ENCODE results near the gene NTSR1.

Gene NTSR1

GRCh38 chr20:62707276-62707920, 1.2 kb upstream of the NTSR1 start:
- DNase-seq (ENCODE audit: low spot score): no peak

DNA sequence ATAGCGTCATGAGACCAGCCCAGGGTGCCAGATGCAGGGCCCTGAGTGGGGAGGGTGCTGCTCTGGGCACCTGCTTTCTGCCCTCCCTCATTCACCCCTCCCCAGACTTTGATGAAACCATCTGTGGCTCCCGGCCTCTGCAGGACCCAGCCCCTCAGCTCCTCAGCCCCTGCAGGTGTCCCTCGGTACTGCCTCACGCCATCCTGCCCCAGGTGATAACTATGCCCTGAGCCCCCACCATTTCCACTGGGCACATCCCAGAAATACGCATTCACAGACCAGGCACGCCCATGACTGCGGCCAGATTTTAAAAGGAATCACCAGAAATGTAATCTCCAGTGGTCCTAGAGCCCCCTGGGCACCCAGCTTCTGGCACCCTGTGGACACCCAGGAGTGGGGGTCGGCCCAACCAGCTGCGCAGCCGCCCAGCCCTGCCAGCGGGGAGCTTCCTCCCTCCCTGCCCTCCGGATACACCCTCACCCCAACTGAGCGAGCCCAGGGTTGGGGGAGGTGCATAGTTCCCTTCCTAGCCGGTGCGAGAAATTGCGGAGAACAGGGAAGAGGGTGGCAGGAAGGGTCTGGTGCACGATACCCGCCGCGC, 615 bp upstream of the NTSR1 start:
- no peak for DNase-seq (ENCODE audit: low spot score)

DNA sequence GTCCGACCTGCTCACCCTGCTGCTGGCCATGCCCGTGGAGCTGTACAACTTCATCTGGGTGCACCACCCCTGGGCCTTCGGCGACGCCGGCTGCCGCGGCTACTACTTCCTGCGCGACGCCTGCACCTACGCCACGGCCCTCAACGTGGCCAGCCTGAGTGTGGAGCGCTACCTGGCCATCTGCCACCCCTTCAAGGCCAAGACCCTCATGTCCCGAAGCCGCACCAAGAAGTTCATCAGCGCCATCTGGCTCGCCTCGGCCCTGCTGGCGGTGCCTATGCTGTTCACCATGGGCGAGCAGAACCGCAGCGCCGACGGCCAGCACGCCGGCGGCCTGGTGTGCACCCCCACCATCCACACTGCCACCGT, 885 bp downstream of the NTSR1 start:
- DNase-seq (ENCODE audit: low spot score): no peak

- DNase-seq (ENCODE audit: low spot score): no peak
These were observed 1.7 kb downstream of the NTSR1 start for GRCh38 chr20:62710221-62710885.

DNA sequence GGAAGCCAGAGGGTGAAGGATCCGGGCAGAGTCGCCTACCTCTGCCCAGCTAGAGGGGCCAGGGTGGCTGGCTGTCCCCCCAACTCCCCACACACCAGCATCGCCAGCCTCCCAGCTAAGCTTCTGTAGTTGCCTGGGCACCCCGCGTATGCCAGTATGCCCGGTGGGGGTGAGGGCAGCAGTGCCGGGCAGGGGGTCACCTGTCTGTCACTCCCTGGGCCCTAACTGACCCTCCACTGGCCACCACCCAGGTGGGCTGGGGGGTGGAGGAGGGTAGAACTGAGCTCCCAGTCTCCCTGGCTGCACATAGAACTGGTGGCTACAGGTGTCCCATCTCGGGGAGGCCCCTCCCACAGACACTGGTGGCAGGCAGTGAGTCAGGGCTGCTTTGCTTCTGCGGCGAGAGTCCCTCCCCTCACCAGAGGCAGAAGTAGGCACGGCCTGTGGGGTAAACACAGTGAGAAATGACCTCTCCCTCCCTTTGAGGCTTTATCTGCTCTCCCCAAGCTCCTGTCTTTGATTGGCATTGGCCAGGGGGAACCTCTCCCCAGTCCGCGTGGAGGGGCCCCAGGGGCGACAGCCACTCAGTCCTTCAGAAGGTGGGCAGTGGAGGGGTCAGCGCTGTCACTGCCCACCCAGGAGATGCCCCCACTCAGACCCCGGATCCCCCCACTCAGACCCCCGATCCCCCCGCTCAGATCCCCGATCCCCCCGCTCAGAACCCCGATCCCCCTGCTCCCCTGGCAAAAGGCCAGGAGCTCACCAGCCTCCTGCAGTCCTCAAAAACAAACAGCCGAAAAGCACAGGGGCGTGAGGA, 2.5 kb downstream of the NTSR1 start:
- no peak for DNase-seq (ENCODE audit: low spot score)

GRCh38 chr20:62711703-62712101, 3.1 kb downstream of the NTSR1 start:
- DNase-seq (ENCODE audit: low spot score): peak; percentile 55

- DNase-seq (ENCODE audit: low spot score): no peak
These were observed 4.0 kb downstream of the NTSR1 start for GRCh38 chr20:62712606-62713005.

DNA sequence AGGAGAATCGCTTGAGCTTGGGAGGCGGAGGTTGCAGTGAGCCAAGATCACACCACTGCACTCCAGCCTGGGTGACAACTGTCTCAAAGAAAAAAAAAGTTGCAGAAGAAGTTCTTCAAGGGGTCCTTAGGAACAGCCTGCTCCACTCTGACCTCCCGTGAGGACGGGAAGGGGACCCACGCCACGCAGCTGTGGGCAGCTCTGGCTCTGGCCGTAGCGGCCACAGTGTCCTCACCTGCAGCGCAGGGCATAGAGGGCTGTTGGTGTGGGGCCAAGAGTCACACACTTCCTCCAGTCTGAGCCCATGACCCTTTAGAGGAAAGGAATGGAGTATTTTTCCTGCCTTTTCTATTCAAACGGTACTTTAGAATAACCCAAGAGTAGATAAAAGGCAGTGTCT, 5.4 kb downstream of the NTSR1 start:
- no peak for DNase-seq (ENCODE audit: low spot score)

- no peak for DNase-seq (ENCODE audit: low spot score)
These were observed 6.2 kb downstream of the NTSR1 start for GRCh38 chr20:62714799-62715198.

DNA sequence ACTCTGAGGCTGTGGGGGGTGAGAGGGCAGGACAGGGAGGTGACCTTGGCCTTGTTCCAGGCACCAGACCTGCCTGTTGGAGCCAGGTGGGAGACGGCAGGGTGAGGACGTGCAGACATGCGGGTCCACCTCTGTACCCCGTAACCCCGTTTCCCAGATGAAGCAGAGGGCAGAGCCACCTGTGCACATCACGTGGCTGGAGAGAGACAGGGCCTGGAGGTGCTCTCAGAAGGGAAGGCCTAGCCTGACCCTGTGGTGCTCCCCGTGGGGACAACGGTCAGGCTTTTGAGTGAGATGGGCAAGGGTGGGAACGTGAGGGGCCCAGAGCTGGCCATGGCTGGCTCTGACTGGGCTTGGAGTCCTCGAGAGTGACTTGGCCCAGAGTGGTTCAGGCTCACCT, 6.6 kb downstream of the NTSR1 start:
- DNase-seq (ENCODE audit: low spot score): no peak

GRCh38 chr20:62716198-62716940, 7.7 kb downstream of the NTSR1 start:
- DNase-seq (ENCODE audit: low spot score): no peak

DNA sequence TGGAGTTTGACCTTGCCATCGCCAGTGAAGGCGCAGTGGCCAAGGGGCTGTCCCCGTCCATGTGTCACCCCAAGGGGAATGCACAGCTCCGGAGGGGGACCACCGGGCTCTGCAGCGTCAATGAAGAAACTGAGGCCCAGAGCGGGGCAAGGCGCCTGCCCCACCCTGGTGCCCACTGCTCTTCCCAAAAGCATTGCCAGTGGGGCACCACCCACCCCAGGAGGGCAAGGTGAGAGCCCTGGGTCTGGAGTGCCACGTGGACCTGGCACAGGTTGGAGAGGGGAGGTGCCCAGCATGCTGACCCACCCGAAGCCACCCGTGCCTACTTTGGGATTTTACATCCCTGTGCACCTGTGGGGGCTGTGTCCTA, 8.3 kb downstream of the NTSR1 start:
- DNase-seq (ENCODE audit: low spot score): no peak

DNA sequence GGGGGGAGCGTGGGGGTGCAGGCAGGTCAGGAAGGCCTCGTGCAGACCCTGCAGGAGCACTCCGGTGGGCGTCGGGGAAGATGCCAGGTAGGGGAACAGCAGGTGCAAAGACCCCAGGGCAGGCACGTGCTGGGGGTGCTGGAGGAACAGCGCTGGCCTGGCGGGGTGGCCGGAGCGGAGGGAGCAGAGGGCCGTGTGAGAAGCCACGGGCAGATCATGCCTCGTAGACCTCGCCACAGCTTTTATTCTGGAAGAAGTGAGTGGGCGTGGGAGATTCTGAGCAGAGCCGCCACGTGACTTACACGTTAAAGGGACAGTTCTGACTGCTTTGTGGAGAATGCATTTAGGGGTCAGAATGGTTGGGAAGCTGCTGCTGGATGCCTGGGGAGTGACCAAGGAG, 9.3 kb downstream of the NTSR1 start:
- no peak for DNase-seq (ENCODE audit: low spot score)

DNA sequence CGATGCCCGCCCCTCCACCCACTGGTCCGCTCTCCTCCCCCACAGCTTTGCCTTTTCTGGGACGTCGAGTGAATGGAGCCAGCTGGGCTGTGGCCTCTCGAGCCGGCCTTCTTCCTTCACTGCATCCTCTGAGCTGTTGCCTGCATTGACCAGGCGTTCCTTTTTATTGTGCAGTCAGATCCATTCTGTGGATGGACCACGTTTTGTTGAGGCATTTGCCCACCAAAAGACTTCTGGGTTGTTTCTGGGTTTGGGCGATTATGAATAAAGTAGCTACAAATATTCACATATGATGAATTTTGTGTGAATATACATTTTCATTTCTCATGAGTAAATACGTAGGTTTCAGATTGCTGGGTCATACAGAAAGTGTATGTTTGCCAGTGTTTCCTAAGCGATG, 9.9 kb downstream of the NTSR1 start:
- no peak for DNase-seq (ENCODE audit: low spot score)

- no peak for DNase-seq (ENCODE audit: low spot score)
These were observed 10.8 kb downstream of the NTSR1 start for GRCh38 chr20:62719250-62719935.

DNA sequence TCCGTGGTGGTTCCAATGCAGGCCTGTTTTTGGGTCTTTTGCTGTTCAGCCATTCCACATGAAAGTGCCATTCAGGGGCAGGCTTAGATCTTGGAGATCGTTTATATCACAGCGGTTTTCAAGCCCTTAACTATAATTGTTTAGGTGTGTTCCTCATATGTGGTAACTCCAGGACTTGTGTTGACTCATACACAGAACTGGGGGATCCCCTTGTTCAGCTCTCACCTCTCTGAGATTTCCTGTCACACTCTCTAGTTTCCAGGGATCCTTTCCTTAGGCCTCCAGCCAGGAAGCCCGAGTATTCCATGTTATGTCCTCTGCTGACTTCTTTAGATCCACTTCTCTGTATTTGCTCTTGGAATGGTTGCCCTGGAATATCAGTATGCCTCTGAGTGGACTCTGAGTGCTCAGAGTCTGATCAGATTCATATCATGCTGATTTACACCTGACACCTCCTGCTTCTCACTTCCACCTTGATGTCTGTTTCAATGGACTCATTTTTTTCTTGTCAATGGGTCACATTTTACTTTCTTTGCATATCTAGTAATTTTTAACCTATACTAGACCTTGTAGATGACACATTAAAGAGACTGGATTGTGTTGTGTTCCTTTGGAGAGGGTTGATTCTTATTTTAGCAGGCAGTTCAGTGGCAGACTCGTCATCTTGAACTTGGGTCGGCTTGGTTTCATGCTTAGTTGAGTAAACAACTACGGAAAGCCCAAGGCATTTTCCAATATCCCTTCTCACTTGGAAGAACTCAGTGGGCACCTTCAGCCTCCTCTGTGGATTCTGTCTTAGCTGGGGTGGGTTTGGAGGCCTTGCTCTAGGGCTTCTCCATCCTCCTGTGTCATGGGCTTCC, 13.1 kb downstream of the NTSR1 start:
- DNase-seq (ENCODE audit: low spot score): no peak

DNA sequence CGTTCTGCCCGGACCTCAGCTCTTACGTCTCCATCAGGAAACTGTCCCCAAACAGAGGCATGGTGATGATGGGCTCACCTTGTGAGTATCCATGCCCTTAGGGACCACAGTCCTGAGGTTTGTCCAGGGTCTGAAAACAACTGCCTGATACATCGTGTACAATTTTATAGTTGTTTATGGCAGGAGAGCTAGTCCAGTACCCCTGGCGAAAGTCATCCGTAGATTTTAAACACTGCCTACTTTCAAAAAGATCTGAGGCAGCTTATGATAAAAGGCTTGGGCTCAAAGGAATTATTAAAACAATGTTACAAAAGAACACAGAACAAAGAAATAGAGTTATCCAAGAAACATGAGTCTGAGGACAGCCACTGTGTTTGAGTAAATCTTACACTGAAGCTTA, 14.0 kb downstream of the NTSR1 start:
- no peak for DNase-seq (ENCODE audit: low spot score)

DNA sequence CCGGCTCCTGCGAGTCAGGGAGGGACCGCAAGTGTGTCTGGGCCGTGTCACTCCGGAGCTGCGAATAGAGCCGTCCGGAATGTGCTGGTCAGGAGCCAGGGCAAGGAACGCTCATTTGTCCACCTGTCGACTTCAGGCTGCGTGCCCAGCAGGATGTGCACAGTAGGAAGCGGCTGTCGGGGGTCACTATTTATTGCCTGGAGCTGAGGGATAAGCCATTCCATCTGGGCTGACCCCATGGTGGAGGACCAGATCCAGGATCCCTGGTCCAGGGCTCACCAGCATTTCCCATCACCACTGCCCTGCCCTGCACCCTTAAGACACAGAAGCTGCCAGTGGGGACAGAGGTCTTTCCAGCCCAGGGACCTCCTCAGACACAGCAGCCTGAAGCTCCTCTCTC, 14.7 kb downstream of the NTSR1 start:
- DNase-seq (ENCODE audit: low spot score): no peak

GRCh38 chr20:62723768-62724450, 15.3 kb downstream of the NTSR1 start:
- no peak for DNase-seq (ENCODE audit: low spot score)
